Ovary (tissue), 9 donors: ENCODE measurements around the gene KLK3. TPM values are rescaled to one million over a fixed set of nuclear protein-coding genes. Genes with fewer than 3 reads are reported as not detected.

ENCODE experiments used
- DNase-seq, 5 donors: peaks; one replicate each; pipeline ENCODE4 v3.0.0-alpha.2; 2019 to 2020
- H3K27ac ChIP-seq, 2 donors: fragments of 200-600 bp; one replicate each; pipeline versions ENCODE4 v1.5.1 to v1.8.0; 2019 to 2022
- H3K27me3 ChIP-seq: fragments of 200-600 bp; one replicate; pipeline ENCODE4 v1.8.0; 2022
- H3K36me3 ChIP-seq: fragments of 200-600 bp; sonication (generic); one replicate; pipeline ENCODE4 v1.5.1; 2019
- H3K4me1 ChIP-seq: one replicate; pipeline ENCODE4 v1.8.1; 2013; ENCODE audit warnings: mild to moderate bottlenecking, moderate library complexity; ENCODE audit not compliant: insufficient read depth
- H3K4me3 ChIP-seq: fragments of 200-600 bp; sonication (generic); one replicate; pipeline ENCODE4 v1.5.1; 2017
- H3K9me3 ChIP-seq, 2 donors: fragments of 200-600 bp in 1 of 2; sonication (generic) in 1 of 2; one replicate each; pipeline versions ENCODE4 v1.5.1 to v1.8.1; 2013 to 2019; ENCODE audit warnings: mild to moderate bottlenecking in 1 of 2, moderate library complexity in 1 of 2
- EP300 ChIP-seq: sonication (generic); formaldehyde crosslinking; IDR thresholded peaks from one replicate; pipeline ENCODE4 v1.6.1; 2017; ENCODE audit warnings: antibody characterized with exemption
- POLR2A ChIP-seq: fragments of 450-650 bp; IDR thresholded peaks from one replicate; pipeline ENCODE4 v1.6.1; 2017; ENCODE audit warnings: antibody characterized with exemption, mild to moderate bottlenecking, moderate library complexity
- WGBS, 3 donors: extraction: QIAGEN DNeasy Blood & Tissue Kit in 1 of 3; methylation state at CpG; one replicate each; pipeline versions ENCODE4 v1.1.5 to v1.1.7; 2013 to 2017; 5-methylcytosine and 5-hydroxymethylcytosine counted together
- intact Hi-C, 4 donors: fragments of 100-400 bp; cut with DNase I; formaldehyde crosslinking; loops; one replicate each; pipeline versions ENCODE4 v1.11.0 to v1.15.1; 2022 to 2023
- polyA plus RNA-seq, 2 donors: library from polyadenylated mRNA; stranded (reverse); fragments of 200-250 nt in 1 of 2; fragments of 350-450 nt in 1 of 2; fragmentation: Illumina TruSeq in 1 of 2; extraction: RNeasy Lipid Tissue Mini Kit (QIAGEN cat#74804) in 1 of 2; gene quantifications; one replicate each; pipeline ENCODE4 v1.2.3, GENCODE V29; 2013 to 2014
- total RNA-seq, 7 donors: library from RNA; depleted of rRNA in 2 of 7; stranded (reverse); fragments of >200 nt in 2 of 7; fragmentation: NEBNext Ultra II Directional in 3 of 7; extraction: Animal tissue kit (Norgen Biotek cat#: 25700) in 3 of 7; gene quantifications; one replicate each; pipeline versions ENCODE4 v1.1.0 to v1.2.4, GENCODE V29; 2016 to 2023
- TF ChIP-seq, protein P1 (sequence below), 3 donors: fragments of 450-650 bp in 2 of 3; fragments of 200-600 bp in 1 of 3; IDR thresholded peaks; one replicate each; pipeline versions ENCODE4 v1.5.1 to v1.8.0; 2016 to 2022; ENCODE audit warnings: antibody characterized with exemption in 3 of 3, mild to moderate bottlenecking in 1 of 3
- donor health status: DM: no; HTN: no; CAD: no; lungs with moderate emphysema.
- donor health status: DM: no; HTN: no; CAD: no.
- donor health status: Bipolar disorder and iron deficiency.
- donor health status: DM: yes; HTN: yes; CAD: no.
- donor health status: DM: no; HTN: no; CAD: no.
- donor health status: DM: yes; HTN: yes; CAD: no.

Gene KLK3
- total and polyA plus RNA-seq, 9 donors, result 0.13 to 0.24 (median 0.20) TPM; not detected in 6

DNA sequence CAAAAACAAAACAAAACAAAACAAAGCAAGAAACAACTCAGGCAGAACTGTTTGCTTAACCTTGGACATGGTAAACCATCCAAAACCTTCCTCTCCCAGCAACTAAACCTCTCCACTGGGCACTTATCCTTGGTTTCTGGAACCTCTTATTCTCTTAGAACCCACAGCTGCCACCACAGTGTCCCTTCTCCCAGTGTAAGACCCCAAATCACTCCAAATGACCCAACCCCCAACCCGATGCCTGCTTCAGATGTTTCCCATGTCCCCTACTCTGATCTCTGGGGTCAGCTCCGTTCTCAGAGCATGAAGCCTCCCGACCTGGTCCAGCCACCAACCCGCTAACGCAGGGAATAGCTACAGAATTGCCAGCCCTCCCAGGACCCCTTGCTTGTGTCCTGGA is 19.5 kb downstream of the KLK3 start:
- DNase-seq, result no peak
- TF ChIP-seq, protein P1, sequence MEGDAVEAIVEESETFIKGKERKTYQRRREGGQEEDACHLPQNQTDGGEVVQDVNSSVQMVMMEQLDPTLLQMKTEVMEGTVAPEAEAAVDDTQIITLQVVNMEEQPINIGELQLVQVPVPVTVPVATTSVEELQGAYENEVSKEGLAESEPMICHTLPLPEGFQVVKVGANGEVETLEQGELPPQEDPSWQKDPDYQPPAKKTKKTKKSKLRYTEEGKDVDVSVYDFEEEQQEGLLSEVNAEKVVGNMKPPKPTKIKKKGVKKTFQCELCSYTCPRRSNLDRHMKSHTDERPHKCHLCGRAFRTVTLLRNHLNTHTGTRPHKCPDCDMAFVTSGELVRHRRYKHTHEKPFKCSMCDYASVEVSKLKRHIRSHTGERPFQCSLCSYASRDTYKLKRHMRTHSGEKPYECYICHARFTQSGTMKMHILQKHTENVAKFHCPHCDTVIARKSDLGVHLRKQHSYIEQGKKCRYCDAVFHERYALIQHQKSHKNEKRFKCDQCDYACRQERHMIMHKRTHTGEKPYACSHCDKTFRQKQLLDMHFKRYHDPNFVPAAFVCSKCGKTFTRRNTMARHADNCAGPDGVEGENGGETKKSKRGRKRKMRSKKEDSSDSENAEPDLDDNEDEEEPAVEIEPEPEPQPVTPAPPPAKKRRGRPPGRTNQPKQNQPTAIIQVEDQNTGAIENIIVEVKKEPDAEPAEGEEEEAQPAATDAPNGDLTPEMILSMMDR (IDR thresholded peaks at IDR 0.05), result no peak
- TF ChIP-seq EP300 (no peak), POLR2A (no peak)
- Histone ChIP-seq H3K4me1 (no peaks in the 10 kb centered on the region), H3K9me3 (no peaks in the 10 kb centered on the region), H3K27me3 (no peaks in the 10 kb centered on the region), H3K4me3 (no peak overlapping the region), H3K27ac (no peak overlapping the region), H3K36me3 (no peaks in the 10 kb centered on the region)
- intact Hi-C loops, result no loop called here
- 57 to 63% (median 62%) methylated on average over 5 of the region's 5 CpGs for WGBS, 3 donors

DNA sequence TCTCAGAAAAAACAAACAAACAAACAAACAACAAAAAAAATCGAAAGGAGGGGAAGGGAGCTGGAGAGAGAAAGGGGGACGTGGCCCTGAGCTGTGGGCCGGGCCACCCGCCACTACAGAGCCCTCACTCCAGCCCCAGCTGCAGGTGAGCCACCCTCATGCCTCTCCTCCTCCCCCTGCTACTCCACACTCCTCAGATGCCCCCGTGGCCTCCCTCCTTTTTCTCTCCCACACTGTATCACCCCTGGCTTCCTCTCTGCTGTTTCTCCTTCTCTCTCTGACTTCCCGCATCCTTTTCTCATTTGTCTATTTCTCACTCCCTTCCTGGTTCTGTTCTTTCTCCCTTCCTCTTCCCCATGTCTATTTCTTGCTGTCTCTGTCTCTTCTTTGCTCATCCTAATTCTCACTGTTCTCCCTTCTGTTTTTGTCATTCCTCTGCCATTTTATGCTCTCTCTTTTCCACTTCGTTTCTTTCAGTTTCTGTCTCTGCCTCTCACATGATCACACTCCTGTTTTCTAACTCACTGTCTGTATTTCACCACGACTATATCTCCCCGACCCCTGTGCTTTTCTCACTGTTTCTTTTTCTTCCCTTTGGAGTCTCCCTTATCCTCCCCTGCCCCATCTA is 21.2 kb downstream of the KLK3 start:
- Histone ChIP-seq H3K4me3 (no peak overlapping the region), H3K27ac (no peak overlapping the region), H3K4me1 (no peaks in the 10 kb centered on the region), H3K27me3 (no peaks in the 10 kb centered on the region), H3K36me3 (no peaks in the 10 kb centered on the region), H3K9me3 (no peaks in the 10 kb centered on the region)
- WGBS, 3 donors, result 22 to 33% (median 26%) methylated on average over 9 of the region's 9 CpGs
- intact Hi-C loops, result no loop called here
- no peak for TF ChIP-seq POLR2A
- no peak for TF ChIP-seq EP300
- TF ChIP-seq, protein P1 (IDR thresholded peaks at IDR 0.05), result no peak
- no peak for DNase-seq

DNA sequence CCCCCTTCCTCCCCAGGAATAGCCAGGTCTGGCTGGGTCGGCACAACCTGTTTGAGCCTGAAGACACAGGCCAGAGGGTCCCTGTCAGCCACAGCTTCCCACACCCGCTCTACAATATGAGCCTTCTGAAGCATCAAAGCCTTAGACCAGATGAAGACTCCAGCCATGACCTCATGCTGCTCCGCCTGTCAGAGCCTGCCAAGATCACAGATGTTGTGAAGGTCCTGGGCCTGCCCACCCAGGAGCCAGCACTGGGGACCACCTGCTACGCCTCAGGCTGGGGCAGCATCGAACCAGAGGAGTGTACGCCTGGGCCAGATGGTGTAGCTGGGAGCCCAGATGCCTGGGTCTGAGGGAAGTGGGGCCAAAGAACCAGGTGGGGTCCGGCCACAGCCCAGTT is 21.7 kb downstream of the KLK3 start:
- no peak for DNase-seq
- WGBS, 3 donors, result 19 to 33% (median 20%) methylated on average over 7 of the region's 7 CpGs
- TF ChIP-seq POLR2A, result no peak
- TF ChIP-seq, protein P1 (IDR thresholded peaks at IDR 0.05), result no peak
- H3K9me3 ChIP-seq, result no peaks in the 10 kb centered on the region
- no peak overlapping the region for H3K4me3 ChIP-seq
- intact Hi-C loops, result no loop called here
- no peaks in the 10 kb centered on the region for H3K36me3 ChIP-seq
- H3K27me3 ChIP-seq, result no peaks in the 10 kb centered on the region
- H3K27ac ChIP-seq, result no peak overlapping the region
- no peaks in the 10 kb centered on the region for H3K4me1 ChIP-seq

DNA sequence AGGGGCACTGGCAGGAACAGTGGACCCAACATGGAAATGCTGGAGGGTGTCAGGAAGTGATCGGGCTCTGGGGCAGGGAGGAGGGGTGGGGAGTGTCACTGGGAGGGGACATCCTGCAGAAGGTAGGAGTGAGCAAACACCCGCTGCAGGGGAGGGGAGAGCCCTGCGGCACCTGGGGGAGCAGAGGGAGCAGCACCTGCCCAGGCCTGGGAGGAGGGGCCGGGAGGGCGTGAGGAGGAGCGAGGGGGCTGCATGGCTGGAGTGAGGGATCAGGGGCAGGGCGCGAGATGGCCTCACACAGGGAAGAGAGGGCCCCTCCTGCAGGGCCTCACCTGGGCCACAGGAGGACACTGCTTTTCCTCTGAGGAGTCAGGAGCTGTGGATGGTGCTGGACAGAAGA is 22.6 kb downstream of the KLK3 start:
- Histone ChIP-seq H3K36me3 (no peaks in the 10 kb centered on the region), H3K4me1 (no peaks in the 10 kb centered on the region), H3K4me3 (no peak overlapping the region), H3K27me3 (no peaks in the 10 kb centered on the region), H3K27ac (no peak overlapping the region), H3K9me3 (no peaks in the 10 kb centered on the region)
- DNase-seq, result no peak
- WGBS, 3 donors, result 47 to 81% (median 64%) methylated on average over 8 of the region's 8 CpGs
- intact Hi-C loops, result no loop called here
- TF ChIP-seq, protein P1 (IDR thresholded peaks at IDR 0.05), result no peak
- TF ChIP-seq EP300 (no peak), POLR2A (no peak)
